Left lung (tissue), 10 donors: ENCODE measurements around the gene LGR5. TPM values are rescaled to one million over a fixed set of nuclear protein-coding genes. Genes with fewer than 3 reads are reported as not detected.

Experiments used
- ATAC-seq: fragments of 200-7000 bp; cut with Tn5 transposase; one replicate; pipeline ENCODE4 v1.9.1; 2020; ENCODE audit warnings: moderate library complexity
- DNase-seq, 4 donors: peaks; one replicate each; pipeline ENCODE4 v3.0.0-alpha.2; 2013 to 2020
- H3K27ac ChIP-seq, 2 donors: fragments of 200-600 bp; sonication (generic) in 1 of 2; one replicate each; pipeline versions ENCODE4 v1.5.0 to v1.8.0; 2020 to 2021
- H3K27me3 ChIP-seq, 2 donors: fragments of 200-600 bp; sonication (generic) in 1 of 2; one replicate each; pipeline versions ENCODE4 v1.5.0 to v1.8.0; 2020 to 2021
- H3K36me3 ChIP-seq, 2 donors: fragments of 200-600 bp; sonication (generic) in 1 of 2; one replicate each; pipeline versions ENCODE4 v1.5.0 to v1.8.0; 2020 to 2021
- H3K4me1 ChIP-seq, 2 donors: fragments of 200-600 bp; one replicate each; pipeline ENCODE4 v1.8.0; 2021
- H3K4me3 ChIP-seq, 2 donors: fragments of 200-600 bp; sonication (generic) in 1 of 2; one replicate each; pipeline versions ENCODE4 v1.5.0 to v1.8.0; 2020 to 2021; ENCODE audit warnings: mild to moderate bottlenecking in 1 of 2
- H3K9me3 ChIP-seq, 2 donors: fragments of 200-600 bp; sonication (generic) in 1 of 2; one replicate each; pipeline versions ENCODE4 v1.5.0 to v1.8.0; 2020 to 2021
- CTCF ChIP-seq, 2 donors: fragments of 200-600 bp; sonication (generic) in 1 of 2; IDR thresholded peaks; one replicate each; pipeline versions ENCODE4 v1.5.0 to v1.8.0; 2021; ENCODE audit warnings: antibody characterized with exemption in 2 of 2
- intact Hi-C, 2 donors: fragments of 100-400 bp; cut with DNase I; formaldehyde crosslinking; loops; one replicate each; pipeline versions ENCODE4 v1.11.2 to v1.14.2; 2022
- polyA plus RNA-seq, 6 donors: library from polyadenylated mRNA; unstranded; fragments of 120-200 nt; gene quantifications; one replicate each; pipeline ENCODE4 v1.2.1, GENCODE V29; 2013; ENCODE audit not compliant: insufficient read length in 6 of 6
- total RNA-seq, 2 donors: library from RNA; stranded (reverse); fragmentation: NEBNext Ultra II Directional; extraction: Animal tissue kit (Norgen Biotek cat#: 25700); gene quantifications; one replicate each; pipeline ENCODE4 v1.2.1, GENCODE V29; 2021
- donor health status: DM: no; HTN: yes; CAD: no.
- donor health status: DM: no; HTN: no; CAD: no.

Gene LGR5
- total and polyA plus RNA-seq, 8 donors, result 0.39 to 6.6 (median 3.3) TPM

- DNase-seq, result no peak
- intact Hi-C loops, result no loop called here
- no peak for TF ChIP-seq CTCF (IDR thresholded peaks at IDR 0.05)
These were observed 64.2 kb downstream of the LGR5 start for GRCh38 chr12:71503579-71504391.

GRCh38 chr12:71504476-71504875 lies 64.9 kb downstream of the LGR5 start:
- H3K9me3 ChIP-seq, result no peaks in the 10 kb centered on the region
- no peak for ATAC-seq
- no peak for TF ChIP-seq CTCF (IDR thresholded peaks at IDR 0.05)
- no peak for DNase-seq
- H3K4me1 ChIP-seq, result no peaks in the 10 kb centered on the region
- no peaks in the 10 kb centered on the region for H3K27me3 ChIP-seq
- no peak overlapping the region for H3K27ac ChIP-seq
- no peak overlapping the region for H3K4me3 ChIP-seq
- H3K36me3 ChIP-seq, result no peaks in the 10 kb centered on the region
- intact Hi-C loops, result no loop called here

More at GRCh38 chr12:71503579-71504391, 64.2 kb downstream of the LGR5 start:
- no peak overlapping the region for H3K27ac ChIP-seq
- no peaks in the 10 kb centered on the region for H3K9me3 ChIP-seq
- H3K36me3 ChIP-seq, result no peaks in the 10 kb centered on the region
- H3K4me1 ChIP-seq, result no peaks in the 10 kb centered on the region
- H3K27me3 ChIP-seq, result no peaks in the 10 kb centered on the region
- no peak overlapping the region for H3K4me3 ChIP-seq
- no peak for ATAC-seq

- H3K27ac ChIP-seq, result no peak overlapping the region
- H3K27me3 ChIP-seq, result no peaks in the 10 kb centered on the region
- H3K9me3 ChIP-seq, result no peaks in the 10 kb centered on the region
- ATAC-seq, result no peak
- no peaks in the 10 kb centered on the region for H3K4me1 ChIP-seq
- no peak for DNase-seq
- H3K36me3 ChIP-seq, result no peaks in the 10 kb centered on the region
- intact Hi-C loops, result no loop called here
- no peak overlapping the region for H3K4me3 ChIP-seq
- TF ChIP-seq CTCF (IDR thresholded peaks at IDR 0.05), result no peak
These were observed 70.1 kb downstream of the LGR5 start for GRCh38 chr12:71509705-71510104.

- intact Hi-C loops, result no loop called here
- no peak overlapping the region for H3K4me3 ChIP-seq
- no peaks in the 10 kb centered on the region for H3K9me3 ChIP-seq
- no peak for ATAC-seq
- H3K4me1 ChIP-seq, result no peaks in the 10 kb centered on the region
- no peak overlapping the region for H3K27ac ChIP-seq
- H3K36me3 ChIP-seq, result no peaks in the 10 kb centered on the region
- DNase-seq, result no peak
- no peaks in the 10 kb centered on the region for H3K27me3 ChIP-seq
- TF ChIP-seq CTCF (IDR thresholded peaks at IDR 0.05), result no peak
These were observed 77.7 kb downstream of the LGR5 start for GRCh38 chr12:71517145-71517846.

- no peak for DNase-seq
- no peak for TF ChIP-seq CTCF (IDR thresholded peaks at IDR 0.05)
- intact Hi-C loops, result no loop called here
These were observed 81.5 kb downstream of the LGR5 start for GRCh38 chr12:71521125-71521524.

More at GRCh38 chr12:71521125-71521524, 81.5 kb downstream of the LGR5 start:
- no peaks in the 10 kb centered on the region for H3K9me3 ChIP-seq
- no peak overlapping the region for H3K27ac ChIP-seq
- no peaks in the 10 kb centered on the region for H3K4me1 ChIP-seq
- H3K4me3 ChIP-seq, result no peak overlapping the region
- ATAC-seq, result no peak
- H3K36me3 ChIP-seq, result no peaks in the 10 kb centered on the region
- H3K27me3 ChIP-seq, result no peaks in the 10 kb centered on the region
